Parathyroid adenoma (tissue), 2 donors: ENCODE measurements around the gene ANKRD55.

Experiments used
- H2AFZ ChIP-seq: fragments of 300-600 bp; sonication (generic); one replicate; pipeline ENCODE4 v1.7.0; 2017; ENCODE audit warnings: antibody characterized with exemption, mild to moderate bottlenecking
- H3K27ac ChIP-seq: fragments of 300-600 bp; sonication (generic); one replicate; pipeline ENCODE4 v1.7.0; 2017
- H3K27me3 ChIP-seq: fragments of 300-600 bp; sonication (generic); one replicate; pipeline ENCODE4 v1.7.0; 2017; ENCODE audit warnings: low read length; ENCODE audit not compliant: control insufficient read depth, insufficient read depth
- H3K36me3 ChIP-seq: fragments of 300-600 bp; sonication (generic); one replicate; pipeline ENCODE4 v1.7.0; 2017; ENCODE audit warnings: low read length; ENCODE audit not compliant: control insufficient read depth, insufficient read depth
- H3K4me1 ChIP-seq: fragments of 300-600 bp; sonication (generic); one replicate; pipeline ENCODE4 v1.7.0; 2017; ENCODE audit warnings: control low read depth
- H3K4me2 ChIP-seq: fragments of 300-600 bp; sonication (generic); one replicate; pipeline ENCODE4 v1.7.0; 2017; ENCODE audit warnings: low read length
- H3K4me3 ChIP-seq: fragments of 300-600 bp; sonication (generic); one replicate; pipeline ENCODE4 v1.7.0; 2017; ENCODE audit warnings: low read depth, low read length
- H3K79me2 ChIP-seq: fragments of 300-600 bp; sonication (generic); one replicate; pipeline ENCODE4 v1.7.0; 2017; ENCODE audit warnings: control low read depth
- H3K9ac ChIP-seq: fragments of 300-600 bp; sonication (generic); one replicate; pipeline ENCODE4 v1.7.0; 2017; ENCODE audit warnings: mild to moderate bottlenecking
- H3K9me3 ChIP-seq: fragments of 300-600 bp; sonication (generic); one replicate; pipeline ENCODE4 v1.7.0; 2017; ENCODE audit warnings: low read length; ENCODE audit not compliant: control insufficient read depth
- CTCF ChIP-seq: fragments of 300-600 bp; sonication (generic); IDR thresholded peaks from one replicate; pipeline ENCODE4 v1.7.0; 2017; ENCODE audit warnings: antibody characterized with exemption, mild to moderate bottlenecking
- donor health status: primary hyperparathyroidism.

Gene ANKRD55

GRCh38 chr5:56078278-56079156 lies 154.6 kb downstream of the ANKRD55 start:
- no peak overlapping the region for H3K4me2 ChIP-seq
- H3K36me3 ChIP-seq: no peaks in the 10 kb centered on the region
- no peak overlapping the region for H3K4me3 ChIP-seq
- H3K27ac ChIP-seq: no peak overlapping the region
- H3K9me3 ChIP-seq: no peaks in the 10 kb centered on the region
- no peak overlapping the region for H3K9ac ChIP-seq
- H3K4me1 ChIP-seq: peaks cover 2% of the 10 kb centered on the region
- H3K27me3 ChIP-seq: no peaks in the 10 kb centered on the region
- no peaks in the 10 kb centered on the region for H3K79me2 ChIP-seq
- TF ChIP-seq CTCF: no peak
- H2AFZ ChIP-seq: no peak overlapping the region

GRCh38 chr5:56077796-56078233 lies 155.3 kb downstream of the ANKRD55 start:
- Histone ChIP-seq H3K27ac (no peak overlapping the region), H3K4me2 (no peak overlapping the region), H3K9ac (no peak overlapping the region), H3K4me3 (no peak overlapping the region), H3K9me3 (no peaks in the 10 kb centered on the region), H2AFZ (no peak overlapping the region), H3K27me3 (no peaks in the 10 kb centered on the region), H3K4me1 (peaks cover 2% of the 10 kb centered on the region), H3K79me2 (no peaks in the 10 kb centered on the region), H3K36me3 (no peaks in the 10 kb centered on the region)
- no peak for TF ChIP-seq CTCF

DNA sequence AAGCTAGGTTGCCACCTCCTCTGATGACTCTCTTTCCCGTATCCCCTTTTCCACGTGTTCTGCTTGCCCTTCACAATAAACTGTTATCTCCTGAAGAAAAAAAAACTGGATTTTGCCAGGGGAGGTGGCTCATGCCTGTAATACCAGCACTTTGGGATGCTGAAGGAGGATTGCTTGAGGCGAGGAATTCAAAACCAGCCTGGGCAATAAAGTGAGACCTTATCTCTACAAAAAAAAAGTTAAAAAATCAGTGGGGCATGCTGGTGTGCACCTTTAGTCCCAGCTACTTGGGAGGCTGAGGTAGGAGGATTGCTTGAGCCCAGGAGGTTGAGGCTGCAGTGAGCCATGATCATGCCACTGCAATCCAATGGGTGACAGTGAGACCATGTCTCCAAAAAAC lies 156.6 kb downstream of the ANKRD55 start:
- H3K27me3 ChIP-seq: no peaks in the 10 kb centered on the region
- no peaks in the 10 kb centered on the region for H3K79me2 ChIP-seq
- H3K4me2 ChIP-seq: no peak overlapping the region
- no peak for TF ChIP-seq CTCF
- no peak overlapping the region for H3K4me3 ChIP-seq
- no peaks in the 10 kb centered on the region for H3K9me3 ChIP-seq
- no peak overlapping the region for H3K9ac ChIP-seq
- H2AFZ ChIP-seq: no peak overlapping the region
- H3K36me3 ChIP-seq: no peaks in the 10 kb centered on the region
- no peak overlapping the region for H3K27ac ChIP-seq
- H3K4me1 ChIP-seq: peaks cover 2% of the 10 kb centered on the region

DNA sequence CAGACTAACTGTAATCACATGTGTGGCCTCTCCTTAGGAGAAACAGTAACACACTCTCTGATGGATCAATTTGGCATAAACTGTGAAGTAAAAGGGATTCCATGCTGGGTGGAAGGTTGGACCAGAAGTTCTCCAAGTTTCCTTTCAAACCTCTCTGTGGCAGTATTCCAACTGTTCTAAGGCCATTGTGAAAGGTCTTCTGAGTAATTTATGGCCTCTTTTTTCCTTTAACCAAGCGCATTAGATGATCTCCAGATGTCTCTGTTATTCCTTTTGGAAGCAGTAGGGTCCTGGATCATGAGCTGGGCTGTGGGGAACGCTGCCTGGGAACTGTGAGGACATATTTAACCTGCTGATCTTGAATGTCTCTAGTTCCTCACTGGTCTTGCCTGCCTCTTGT lies 157.8 kb downstream of the ANKRD55 start:
- H3K27me3 ChIP-seq: no peaks in the 10 kb centered on the region
- no peak overlapping the region for H2AFZ ChIP-seq
- no peaks in the 10 kb centered on the region for H3K9me3 ChIP-seq
- H3K36me3 ChIP-seq: no peaks in the 10 kb centered on the region
- H3K27ac ChIP-seq: no peak overlapping the region
- H3K9ac ChIP-seq: no peak overlapping the region
- H3K4me2 ChIP-seq: no peak overlapping the region
- H3K4me1 ChIP-seq: no peaks in the 10 kb centered on the region
- no peak for TF ChIP-seq CTCF
- H3K79me2 ChIP-seq: no peaks in the 10 kb centered on the region
- no peak overlapping the region for H3K4me3 ChIP-seq
